GM23338 (cell line): Measurements from ENCODE around the gene FAM20A.

Experiments
- CREB1 ChIP-seq: fragments of 250-450 bp; sonication (Bioruptor Pico); IDR thresholded peaks from 2 replicates; pipeline ENCODE4 v1.5.0; 2020; ENCODE audit warnings: low read depth, mild to moderate bottlenecking, moderate library complexity
- EZH2 ChIP-seq: fragments of 200-600 bp; sonication (generic); IDR thresholded peaks from one replicate; pipeline ENCODE4 v1.8.0; 2017; ENCODE audit warnings: antibody characterized with exemption, mild to moderate bottlenecking, low read depth; ENCODE audit not compliant: unreplicated experiment
- EZH2phosphoT487 ChIP-seq: fragments of 200-600 bp; sonication (generic); IDR thresholded peaks from one replicate; pipeline ENCODE4 v1.8.1; 2018; ENCODE audit warnings: antibody characterized with exemption; ENCODE audit not compliant: unreplicated experiment
- JUNB ChIP-seq: IDR thresholded peaks from one replicate; pipeline ENCODE4 v1.6.1; 2016; ENCODE audit warnings: antibody characterized with exemption; ENCODE audit not compliant: unreplicated experiment
- NANOG ChIP-seq: IDR thresholded peaks from 2 replicates; pipeline ENCODE4 v1.6.1; 2016; ENCODE audit warnings: antibody characterized with exemption, borderline replicate concordance
- POLR2AphosphoS5 ChIP-seq: IDR thresholded peaks from 2 replicates; pipeline ENCODE4 v1.6.1; 2016; ENCODE audit warnings: antibody characterized with exemption, low read depth
- STAT1 ChIP-seq: IDR thresholded peaks from one replicate; pipeline ENCODE4 v1.6.1; 2016; ENCODE audit warnings: antibody characterized with exemption; ENCODE audit not compliant: unreplicated experiment
- ZNF331 ChIP-seq: fragments of 250-450 bp; sonication (Bioruptor Pico); IDR thresholded peaks from 2 replicates; pipeline ENCODE4 v1.5.0; 2020; ENCODE audit warnings: low read depth, mild to moderate bottlenecking, moderate library complexity
- TF ChIP-seq, protein P1 (sequence below), 2 experiments: fragments of 200-600 bp in 1 of 2; sonication (generic) in 1 of 2; conservative IDR thresholded peaks; 2 replicates each; pipeline versions ENCODE4 v1.5.1 to v1.6.1; 2016 to 2017; ENCODE audit warnings: antibody characterized with exemption in 2 of 2, low read depth in 2 of 2, mild to moderate bottlenecking in 2 of 2, moderate library complexity in 1 of 2
- TF ChIP-seq, protein P2 (sequence below): IDR thresholded peaks from one replicate; pipeline ENCODE4 v1.6.1; 2018; ENCODE audit warnings: antibody characterized with exemption; ENCODE audit not compliant: unreplicated experiment
- TF ChIP-seq, protein P3 (sequence below): IDR thresholded peaks from 2 replicates; pipeline ENCODE4 v1.6.1; 2016; ENCODE audit warnings: antibody characterized with exemption

GRCh38 chr17:68499587-68499986 lies 101.6 kb downstream of the FAM20A start:
- TF ChIP-seq, protein P1, sequence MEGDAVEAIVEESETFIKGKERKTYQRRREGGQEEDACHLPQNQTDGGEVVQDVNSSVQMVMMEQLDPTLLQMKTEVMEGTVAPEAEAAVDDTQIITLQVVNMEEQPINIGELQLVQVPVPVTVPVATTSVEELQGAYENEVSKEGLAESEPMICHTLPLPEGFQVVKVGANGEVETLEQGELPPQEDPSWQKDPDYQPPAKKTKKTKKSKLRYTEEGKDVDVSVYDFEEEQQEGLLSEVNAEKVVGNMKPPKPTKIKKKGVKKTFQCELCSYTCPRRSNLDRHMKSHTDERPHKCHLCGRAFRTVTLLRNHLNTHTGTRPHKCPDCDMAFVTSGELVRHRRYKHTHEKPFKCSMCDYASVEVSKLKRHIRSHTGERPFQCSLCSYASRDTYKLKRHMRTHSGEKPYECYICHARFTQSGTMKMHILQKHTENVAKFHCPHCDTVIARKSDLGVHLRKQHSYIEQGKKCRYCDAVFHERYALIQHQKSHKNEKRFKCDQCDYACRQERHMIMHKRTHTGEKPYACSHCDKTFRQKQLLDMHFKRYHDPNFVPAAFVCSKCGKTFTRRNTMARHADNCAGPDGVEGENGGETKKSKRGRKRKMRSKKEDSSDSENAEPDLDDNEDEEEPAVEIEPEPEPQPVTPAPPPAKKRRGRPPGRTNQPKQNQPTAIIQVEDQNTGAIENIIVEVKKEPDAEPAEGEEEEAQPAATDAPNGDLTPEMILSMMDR (conservative IDR thresholded peaks at IDR 0.05; ENCODE audit: low read depth in 2 of 2): no peak
- TF ChIP-seq, protein P2, sequence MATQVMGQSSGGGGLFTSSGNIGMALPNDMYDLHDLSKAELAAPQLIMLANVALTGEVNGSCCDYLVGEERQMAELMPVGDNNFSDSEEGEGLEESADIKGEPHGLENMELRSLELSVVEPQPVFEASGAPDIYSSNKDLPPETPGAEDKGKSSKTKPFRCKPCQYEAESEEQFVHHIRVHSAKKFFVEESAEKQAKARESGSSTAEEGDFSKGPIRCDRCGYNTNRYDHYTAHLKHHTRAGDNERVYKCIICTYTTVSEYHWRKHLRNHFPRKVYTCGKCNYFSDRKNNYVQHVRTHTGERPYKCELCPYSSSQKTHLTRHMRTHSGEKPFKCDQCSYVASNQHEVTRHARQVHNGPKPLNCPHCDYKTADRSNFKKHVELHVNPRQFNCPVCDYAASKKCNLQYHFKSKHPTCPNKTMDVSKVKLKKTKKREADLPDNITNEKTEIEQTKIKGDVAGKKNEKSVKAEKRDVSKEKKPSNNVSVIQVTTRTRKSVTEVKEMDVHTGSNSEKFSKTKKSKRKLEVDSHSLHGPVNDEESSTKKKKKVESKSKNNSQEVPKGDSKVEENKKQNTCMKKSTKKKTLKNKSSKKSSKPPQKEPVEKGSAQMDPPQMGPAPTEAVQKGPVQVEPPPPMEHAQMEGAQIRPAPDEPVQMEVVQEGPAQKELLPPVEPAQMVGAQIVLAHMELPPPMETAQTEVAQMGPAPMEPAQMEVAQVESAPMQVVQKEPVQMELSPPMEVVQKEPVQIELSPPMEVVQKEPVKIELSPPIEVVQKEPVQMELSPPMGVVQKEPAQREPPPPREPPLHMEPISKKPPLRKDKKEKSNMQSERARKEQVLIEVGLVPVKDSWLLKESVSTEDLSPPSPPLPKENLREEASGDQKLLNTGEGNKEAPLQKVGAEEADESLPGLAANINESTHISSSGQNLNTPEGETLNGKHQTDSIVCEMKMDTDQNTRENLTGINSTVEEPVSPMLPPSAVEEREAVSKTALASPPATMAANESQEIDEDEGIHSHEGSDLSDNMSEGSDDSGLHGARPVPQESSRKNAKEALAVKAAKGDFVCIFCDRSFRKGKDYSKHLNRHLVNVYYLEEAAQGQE: no peak
- TF ChIP-seq EZH2phosphoT487 (no peak), POLR2AphosphoS5 (no peak), EZH2 (no peak), CREB1 (no peak), NANOG (no peak), JUNB (no peak), STAT1 (no peak), ZNF331 (no peak)
- TF ChIP-seq, protein P3, sequence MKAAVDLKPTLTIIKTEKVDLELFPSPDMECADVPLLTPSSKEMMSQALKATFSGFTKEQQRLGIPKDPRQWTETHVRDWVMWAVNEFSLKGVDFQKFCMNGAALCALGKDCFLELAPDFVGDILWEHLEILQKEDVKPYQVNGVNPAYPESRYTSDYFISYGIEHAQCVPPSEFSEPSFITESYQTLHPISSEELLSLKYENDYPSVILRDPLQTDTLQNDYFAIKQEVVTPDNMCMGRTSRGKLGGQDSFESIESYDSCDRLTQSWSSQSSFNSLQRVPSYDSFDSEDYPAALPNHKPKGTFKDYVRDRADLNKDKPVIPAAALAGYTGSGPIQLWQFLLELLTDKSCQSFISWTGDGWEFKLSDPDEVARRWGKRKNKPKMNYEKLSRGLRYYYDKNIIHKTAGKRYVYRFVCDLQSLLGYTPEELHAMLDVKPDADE: no peak
